Raji (cell line): ENCODE measurements around the gene OR2G6.
"Not testable (repeated sequence)": the region's sequence is repeated elsewhere in the genome, so short reads cannot be mapped to it uniquely, and the experiment has no call there.

Source experiments
- POLR2A ChIP-seq: IDR thresholded peaks from 2 replicates; pipeline ENCODE4 v1.6.1; 2011; ENCODE audit warnings: low read depth, low read length, control low read depth; ENCODE audit not compliant: insufficient read depth

The OR2G6 gene

GRCh38 chr1:248507773-248508172, at the start of gene OR2G6:
Gene OR2G6, plus strand, starts transcription at chr1:248508073. Its CDS starts 13,574 bp downstream, at chr1:248521647.
- not testable (repeated sequence) for TF ChIP-seq POLR2A

- TF ChIP-seq POLR2A, result no peak
These were observed 36.7 kb upstream of the OR2G6 start for GRCh38 chr1:248471154-248471553.

- not testable (repeated sequence) for TF ChIP-seq POLR2A
These were observed 34.8 kb upstream of the OR2G6 start, which contains the start of gene OR2T3 for GRCh38 chr1:248473051-248473450. Gene OR2T3, plus strand, starts transcription at chr1:248473351. Its CDS starts 0 bp downstream, at chr1:248473351.

- TF ChIP-seq POLR2A, result not testable (repeated sequence)
These were observed 19.6 kb upstream of the OR2G6 start, which contains the start of gene OR2T5 for GRCh38 chr1:248488289-248488688. Gene OR2T5, plus strand, starts transcription at chr1:248488589. Its CDS starts 0 bp downstream, at chr1:248488589.

GRCh38 chr1:248521856-248522255, 14.0 kb downstream of the OR2G6 start:
- TF ChIP-seq POLR2A, result no peak

- not testable (repeated sequence) for TF ChIP-seq POLR2A
These were observed 54.8 kb downstream of the OR2G6 start, which contains the start of gene OR2T29 for GRCh38 chr1:248562672-248563071. Gene OR2T29, minus strand, starts transcription at chr1:248562772. Its CDS starts 3,281 bp downstream, at chr1:248559491.

GRCh38 chr1:248574657-248575056, 66.8 kb downstream of the OR2G6 start, which contains the start of gene OR2T34:
Gene OR2T34, minus strand, starts transcription at chr1:248574757. Its CDS starts 0 bp downstream, at chr1:248574757.
- not testable (repeated sequence) for TF ChIP-seq POLR2A

- TF ChIP-seq POLR2A, result no peak
These were observed 68.5 kb downstream of the OR2G6 start for GRCh38 chr1:248576260-248576980.
